ENCODE measurements around the gene LSM4. TPM values are rescaled to one million over a fixed set of nuclear protein-coding genes. Genes with fewer than 3 reads are reported as not detected.
A peak's percentile ranks its signal among the peaks of the same experiment; 100 is the strongest.

LSM4 gene
- total RNA-seq, 6 experiments from 2014 or later: 37.6 to 139 (median 47.3) TPM

DNA sequence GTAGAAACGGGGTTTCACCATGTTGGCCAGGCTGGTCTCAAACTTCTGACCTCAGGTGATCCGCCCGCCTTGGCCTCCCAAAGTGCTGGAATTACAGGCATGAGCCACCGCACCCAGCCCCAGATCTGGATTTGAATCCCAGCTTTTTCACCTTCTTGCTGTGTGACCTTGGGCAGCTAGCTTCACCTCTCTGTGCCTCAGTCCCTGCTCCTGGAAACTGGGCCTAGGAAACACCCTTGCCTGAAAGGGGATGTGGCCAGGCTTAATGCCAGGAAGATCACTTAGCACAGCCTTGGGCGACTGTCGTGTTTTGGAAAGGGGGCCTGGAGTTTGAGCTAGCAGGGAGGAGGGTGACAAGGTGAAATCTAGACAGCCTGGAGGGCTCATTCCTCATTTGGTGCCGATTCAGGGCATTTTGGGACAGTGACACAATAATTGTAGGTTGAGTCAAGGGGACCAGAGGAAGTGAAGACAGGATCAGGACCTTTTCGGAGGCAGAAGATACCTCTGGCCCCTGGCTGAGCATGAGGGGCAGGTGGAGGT is 19.3 kb upstream of the LSM4 start:
- 59% methylated on average over 6 of the region's 8 CpGs for WGBS (ENCODE audit: insufficient coverage, low coverage, low lambda C conversion rate, missing lambda C conversion rate)
- Histone ChIP-seq H3K27ac (no peak overlapping the region), H3K4me1 (peaks cover 0 to 33% (median 8%) of the 10 kb centered on the region in 4 donors), H3K36me3 (peaks cover 0 to 24% (median 4%) of the 10 kb centered on the region in 4 donors), H3K9me3 (no peaks in the 10 kb centered on the region), H3K4me3 (no peak overlapping the region), H3K27me3 (no peaks in the 10 kb centered on the region)
- ATAC-seq: no peak
- TF ChIP-seq POLR2A (IDR thresholded peaks at IDR 0.05): no peak
- TF ChIP-seq, protein P1, sequence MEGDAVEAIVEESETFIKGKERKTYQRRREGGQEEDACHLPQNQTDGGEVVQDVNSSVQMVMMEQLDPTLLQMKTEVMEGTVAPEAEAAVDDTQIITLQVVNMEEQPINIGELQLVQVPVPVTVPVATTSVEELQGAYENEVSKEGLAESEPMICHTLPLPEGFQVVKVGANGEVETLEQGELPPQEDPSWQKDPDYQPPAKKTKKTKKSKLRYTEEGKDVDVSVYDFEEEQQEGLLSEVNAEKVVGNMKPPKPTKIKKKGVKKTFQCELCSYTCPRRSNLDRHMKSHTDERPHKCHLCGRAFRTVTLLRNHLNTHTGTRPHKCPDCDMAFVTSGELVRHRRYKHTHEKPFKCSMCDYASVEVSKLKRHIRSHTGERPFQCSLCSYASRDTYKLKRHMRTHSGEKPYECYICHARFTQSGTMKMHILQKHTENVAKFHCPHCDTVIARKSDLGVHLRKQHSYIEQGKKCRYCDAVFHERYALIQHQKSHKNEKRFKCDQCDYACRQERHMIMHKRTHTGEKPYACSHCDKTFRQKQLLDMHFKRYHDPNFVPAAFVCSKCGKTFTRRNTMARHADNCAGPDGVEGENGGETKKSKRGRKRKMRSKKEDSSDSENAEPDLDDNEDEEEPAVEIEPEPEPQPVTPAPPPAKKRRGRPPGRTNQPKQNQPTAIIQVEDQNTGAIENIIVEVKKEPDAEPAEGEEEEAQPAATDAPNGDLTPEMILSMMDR (IDR thresholded peaks at IDR 0.05): no peak
- intact Hi-C loops (cut with DNase I): loop anchor here in 1 of 2 donors (5.0 kb wide), 1 partner anchor 65 kb away; no protein-coding TSS in a partner anchor
- DNase-seq: no peak

DNA sequence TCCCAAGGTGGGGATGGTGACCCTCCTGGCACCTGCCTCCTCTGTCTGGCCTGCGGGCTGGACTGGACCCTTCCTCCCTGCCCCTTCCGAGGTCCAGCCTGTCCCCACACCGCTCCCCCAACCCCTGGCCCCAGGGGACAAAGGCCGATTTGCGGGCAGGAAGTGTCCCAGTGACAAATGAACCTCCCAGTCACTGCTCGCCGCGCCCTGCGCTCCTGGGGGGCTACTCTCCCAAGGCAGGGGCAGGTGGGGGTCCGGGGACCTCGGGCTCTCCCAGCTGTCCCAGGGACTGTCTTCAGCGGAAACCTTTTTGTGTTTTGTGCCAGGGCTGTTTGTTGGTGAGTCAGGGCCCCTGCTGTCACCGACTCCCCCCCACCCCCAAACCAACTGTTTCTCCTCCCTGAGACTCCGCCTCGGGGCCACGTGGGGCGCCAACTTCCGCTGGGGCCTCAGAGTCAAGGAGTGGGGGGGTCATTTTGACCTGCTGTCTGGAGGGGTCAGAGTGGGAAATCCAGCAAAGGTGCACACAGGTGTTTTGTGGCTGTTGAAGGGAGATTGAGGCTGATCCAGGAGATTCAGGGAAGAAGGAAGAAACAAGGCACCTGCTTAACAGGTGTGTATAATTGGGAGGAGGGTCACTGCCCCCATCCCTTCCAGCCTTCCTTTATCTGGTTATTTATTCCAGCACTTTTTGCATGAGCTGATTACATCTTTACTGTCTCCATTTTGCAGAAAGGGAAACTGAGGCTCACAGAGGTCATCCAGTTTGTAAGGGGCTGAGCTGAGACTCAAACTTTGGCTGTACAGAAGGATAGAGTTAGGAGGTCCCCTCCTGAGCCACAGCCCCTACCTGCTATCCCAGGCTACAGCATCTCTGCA is 18.4 kb upstream of the LSM4 start:
- DNase-seq (peak; percentile 71 to 84 (median 82)), ATAC-seq (peak; percentile 63 to 78 (median 74))
- TF ChIP-seq, protein P1 (IDR thresholded peaks at IDR 0.05): peak in 1 of 4 donors; percentile 16
- no peak for TF ChIP-seq POLR2A (IDR thresholded peaks at IDR 0.05)
- H3K27ac ChIP-seq: peak overlapping the region; percentile 83 to 88 (median 87)
- H3K4me3 ChIP-seq: peak overlapping the region; percentile 96 to 98 (median 97)
- H3K4me1 ChIP-seq: peaks cover 0 to 33% (median 8%) of the 10 kb centered on the region in 4 donors
- WGBS (ENCODE audit: insufficient coverage, low coverage, low lambda C conversion rate, missing lambda C conversion rate): 3% methylated on average over 6 of the region's 18 CpGs
- intact Hi-C loops (cut with DNase I): loop anchor here in 1 of 2 donors (5.0 kb wide), 1 partner anchor 66 kb away; no protein-coding TSS in a partner anchor
- no peaks in the 10 kb centered on the region for H3K27me3 ChIP-seq
- H3K9me3 ChIP-seq: no peaks in the 10 kb centered on the region
- peaks cover 0 to 24% (median 4%) of the 10 kb centered on the region in 4 donors for H3K36me3 ChIP-seq

DNA sequence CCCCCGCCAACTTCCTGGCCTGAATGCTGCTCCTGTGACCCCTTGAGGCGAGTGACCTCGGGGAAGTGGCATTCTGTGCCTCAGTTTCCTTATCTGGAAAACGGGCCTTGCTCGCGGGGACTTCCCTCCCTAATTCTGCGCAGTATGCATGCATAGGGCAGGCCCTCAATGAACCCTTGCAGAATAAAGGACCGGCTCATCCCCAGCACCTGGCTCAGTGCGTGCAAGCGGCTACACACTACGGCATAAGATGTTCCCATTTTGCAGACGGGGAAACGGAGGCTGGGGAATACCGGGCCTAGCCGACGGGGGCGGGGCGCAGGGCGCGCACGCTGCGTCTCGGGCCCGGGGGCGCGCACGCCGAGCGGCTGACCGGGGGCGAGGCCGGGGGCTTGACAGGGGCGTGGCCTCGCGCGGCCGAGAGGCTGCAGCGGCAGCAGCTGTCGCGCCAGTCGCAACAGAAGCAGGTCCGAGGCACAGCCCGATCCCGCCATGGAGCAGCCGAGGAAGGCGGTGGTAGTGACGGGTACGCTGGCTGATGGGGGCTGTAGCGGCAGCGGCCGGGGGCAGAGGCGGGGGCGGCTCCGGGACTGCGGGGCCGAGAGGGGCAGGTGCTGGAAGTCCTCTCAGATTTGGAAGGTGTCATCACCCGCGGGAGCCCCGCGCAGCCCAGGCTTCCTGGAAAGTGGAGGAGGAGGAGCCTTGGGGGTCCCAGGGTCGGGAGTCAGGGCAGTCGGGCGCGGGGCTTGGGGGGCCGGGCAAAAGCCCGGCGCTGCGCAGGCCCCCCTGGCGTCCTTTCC is 17.5 kb upstream of the LSM4 start, which contains the start of gene PGPEP1:
PGPEP1 (plus strand) TSS at position 409 of the 800 bp plus-strand sequence; CDS start at position 493, 84 bp downstream.
- Histone ChIP-seq H3K36me3 (peaks cover 0 to 24% (median 3%) of the 10 kb centered on the region in 4 donors), H3K27ac (peak within 1 kb of the TSS; percentile 83 to 88 (median 87)), H3K4me1 (peaks cover 0 to 33% (median 8%) of the 10 kb centered on the region in 4 donors), H3K4me3 (peak within 1 kb of the TSS; percentile 96 to 98 (median 97)), H3K9me3 (no peaks in the 10 kb centered on the region), H3K27me3 (no peaks in the 10 kb centered on the region)
- intact Hi-C loops (cut with DNase I): loop anchor here in 1 of 2 donors (5.0 kb wide), 1 partner anchor 67 kb away; no protein-coding TSS in a partner anchor
- WGBS (ENCODE audit: insufficient coverage, low coverage, low lambda C conversion rate, missing lambda C conversion rate): 4% methylated on average over 14 of the region's 69 CpGs
- TF ChIP-seq, protein P1 (IDR thresholded peaks at IDR 0.05): no peak
- TF ChIP-seq POLR2A (IDR thresholded peaks at IDR 0.05): peak; percentile 52
- ATAC-seq (peak; percentile 73 to 87 (median 81)), DNase-seq (peak; percentile 76 to 89 (median 80))

DNA sequence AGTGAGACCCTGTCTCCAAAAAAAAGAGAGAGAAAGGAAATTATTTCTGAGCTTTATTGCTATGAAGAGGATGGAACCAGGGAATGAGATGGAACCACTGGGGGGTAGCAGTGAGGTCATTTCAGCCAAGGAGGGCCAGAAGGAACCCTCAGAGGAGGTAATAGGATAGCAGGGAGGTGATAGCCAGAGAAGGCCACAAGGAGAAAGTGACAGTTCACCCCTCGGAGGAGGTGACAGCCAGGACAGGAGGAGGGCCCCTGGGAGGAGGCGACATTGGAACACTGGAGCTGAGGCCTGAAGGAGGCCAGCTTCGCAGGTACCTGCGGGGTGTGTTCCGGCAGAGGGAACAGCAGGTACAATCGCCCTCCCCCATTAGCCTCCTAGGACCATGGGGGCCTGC is 16.8 kb upstream of the LSM4 start:
- Histone ChIP-seq H3K9me3 (no peaks in the 10 kb centered on the region), H3K27me3 (no peaks in the 10 kb centered on the region), H3K4me3 (peak overlapping the region in 1 of 3 donors; percentile 96), H3K27ac (peak overlapping the region; percentile 83 to 88 (median 87)), H3K4me1 (peaks cover 0 to 33% (median 8%) of the 10 kb centered on the region in 4 donors), H3K36me3 (peaks cover 0 to 19% (median 0%) of the 10 kb centered on the region in 4 donors)
- 17% methylated on average over 2 of the region's 6 CpGs for WGBS (ENCODE audit: insufficient coverage, low coverage, low lambda C conversion rate, missing lambda C conversion rate)
- intact Hi-C loops (cut with DNase I): loop anchor here in 1 of 2 donors (5.0 kb wide), 1 partner anchor 68 kb away; no protein-coding TSS in a partner anchor
- TF ChIP-seq, protein P1 (IDR thresholded peaks at IDR 0.05): peak in 1 of 4 donors; percentile 26
- TF ChIP-seq POLR2A (IDR thresholded peaks at IDR 0.05): no peak
- no peak for DNase-seq
- peak in 3 of 4 donors; percentile 2 to 5 (median 3) for ATAC-seq

Data from right lobe of liver (tissue), 6 donors.